GM12872 (cell line): ENCODE results near the gene FCAMR.

Experiments used
- CTCF ChIP-seq: IDR thresholded peaks from 3 replicates; pipeline ENCODE4 v1.5.1; 2011; ENCODE audit warnings: low read depth, mild to moderate bottlenecking, low read length, moderate library complexity; ENCODE audit not compliant: insufficient read depth

The FCAMR gene

GRCh38 chr1:206947255-206947654 lies 23.0 kb downstream of the FCAMR start:
- TF ChIP-seq CTCF, result no peak

- no peak for TF ChIP-seq CTCF
These were observed 24.0 kb downstream of the FCAMR start, which contains the start of gene PIGR for GRCh38 chr1:206946261-206946660. PIGR (minus strand) TSS chr1:206946466; CDS start chr1:206940531, 5,935 bp downstream.

- TF ChIP-seq CTCF, result no peak
These were observed 24.5 kb downstream of the FCAMR start for GRCh38 chr1:206945779-206946178.

- TF ChIP-seq CTCF, result no peak
These were observed 25.6 kb downstream of the FCAMR start for GRCh38 chr1:206944703-206945102.

- no peak for TF ChIP-seq CTCF
These were observed 28.4 kb downstream of the FCAMR start for GRCh38 chr1:206941766-206942418.

GRCh38 chr1:206940588-206940936 lies 29.7 kb downstream of the FCAMR start:
- TF ChIP-seq CTCF, result no peak

GRCh38 chr1:206939841-206940587 lies 30.2 kb downstream of the FCAMR start:
- no peak for TF ChIP-seq CTCF
